Adrenal gland (tissue), 12 donors: ENCODE data around the gene HOXD13. TPM values are rescaled to one million over a fixed set of nuclear protein-coding genes. Genes with fewer than 3 reads are reported as not detected.
A peak's percentile ranks its signal among the peaks of the same experiment; 100 is the strongest.

Experiments
- DNase-seq, 7 donors: peaks; one replicate each; pipeline ENCODE4 v3.0.0-alpha.2; 2019 to 2020
- H3K27ac ChIP-seq, 5 donors: fragments of 200-600 bp; sonication (generic) in 4 of 5; 1 replicate in 3 of 5; 2 replicates in 2 of 5; pipeline versions ENCODE4 v1.5.1 to v1.8.0; 2016 to 2020; ENCODE audit warnings: mild to moderate bottlenecking in 1 of 5
- H3K27me3 ChIP-seq: fragments of 200-600 bp; 2 replicates; pipeline ENCODE4 v1.8.0; 2021
- H3K36me3 ChIP-seq, 2 donors: fragments of 200-600 bp; replicated peaks in 1 of 2; 1 replicate in 1 of 2; 2 replicates in 1 of 2; pipeline versions ENCODE4 v1.5.1 to v1.8.0; 2018 to 2022
- H3K4me1 ChIP-seq, 2 donors: fragments of 200-600 bp; replicated peaks in 1 of 2; 1 replicate in 1 of 2; 2 replicates in 1 of 2; pipeline versions ENCODE4 v1.5.1 to v1.8.0; 2018 to 2021
- H3K4me3 ChIP-seq, 4 donors: fragments of 200-600 bp; sonication (generic) in 3 of 4; one replicate each; pipeline ENCODE4 v1.5.1; 2016 to 2018
- H3K9me3 ChIP-seq, 3 donors: fragments of 200-600 bp; sonication (generic) in 1 of 3; replicated peaks in 1 of 3; 1 replicate in 2 of 3; 2 replicates in 1 of 3; pipeline versions ENCODE4 v1.5.1 to v1.8.0; 2016 to 2021
- CTCF ChIP-seq, 6 experiments: fragments of 450-650 bp in 4 of 6; fragments of 200-600 bp in 2 of 6; sonication (generic) in 1 of 6; IDR thresholded peaks; 1 replicate in 5 of 6; 2 replicates in 1 of 6; pipeline versions ENCODE4 v1.5.1 to v1.8.0; 2016 to 2021; ENCODE audit warnings: antibody characterized with exemption in 6 of 6, mild to moderate bottlenecking in 2 of 6, moderate library complexity in 1 of 6
- POLR2A ChIP-seq, 2 donors: fragments of 450-650 bp; IDR thresholded peaks; one replicate each; pipeline ENCODE4 v1.6.1; 2017; ENCODE audit warnings: antibody characterized with exemption in 2 of 2, mild to moderate bottlenecking in 2 of 2, moderate library complexity in 1 of 2
- WGBS, 4 donors: extraction: QIAGEN DNeasy Blood & Tissue Kit in 2 of 4; methylation state at CpG; one replicate each; pipeline versions ENCODE4 v1.1.5 to v1.1.7; 2013 to 2017; 5-methylcytosine and 5-hydroxymethylcytosine counted together
- intact Hi-C, 2 donors: fragments of 100-400 bp; cut with DNase I; formaldehyde crosslinking; loops; one replicate each; pipeline versions ENCODE4 v1.14.1 to v1.15.0; 2022 to 2023
- polyA plus RNA-seq, 3 donors: library from polyadenylated mRNA; stranded (reverse); fragments of 200-250 nt in 2 of 3; fragments of 350-450 nt in 1 of 3; fragmentation: Illumina TruSeq in 1 of 3; extraction: RNeasy Lipid Tissue Mini Kit (QIAGEN cat#74804) in 1 of 3; gene quantifications; one replicate each; pipeline ENCODE4 v1.2.3, GENCODE V29; 2013 to 2014
- total RNA-seq, 9 donors: library from RNA; depleted of rRNA in 4 of 9; stranded (reverse); fragments of >200 nt in 4 of 9; fragments of 120-200 nt in 1 of 9; fragmentation: NEBNext Ultra II Directional in 1 of 9; extraction: Animal tissue kit (Norgen Biotek cat#: 25700) in 1 of 9; gene quantifications; one replicate each; pipeline versions ENCODE4 v1.1.0 to v1.2.4, GENCODE V29; 2013 to 2023
- donor health status: healthy with polysubstance abuse.
- donor health status: Bipolar disorder and iron deficiency.
- donor health status: DM: yes; HTN: yes; CAD: no.
- donor health status: DM: no; HTN: no; CAD: no.
- donor health status: DM: no; HTN: no; CAD: no.
- donor health status: DM: yes; HTN: yes; CAD: no.

HOXD13 gene
- total and polyA plus RNA-seq, 12 donors = not detected

- WGBS, 4 donors = 73 to 81% (median 74%) methylated on average over 6 of the region's 6 CpGs
- Histone ChIP-seq H3K4me3 (no peak overlapping the region), H3K36me3 (no peaks in the 10 kb centered on the region), H3K27me3 (peaks cover 9% of the 10 kb centered on the region), H3K27ac (no peak overlapping the region), H3K9me3 (no peaks in the 10 kb centered on the region), H3K4me1 (peaks cover 0 to 17% of the 10 kb centered on the region in 2 donors)
- TF ChIP-seq CTCF (IDR thresholded peaks at IDR 0.05) = no peak
- no peak for TF ChIP-seq POLR2A (IDR thresholded peaks at IDR 0.05)
- intact Hi-C loops = loop anchor here (5.0 to 10.0 kb wide), 6 partner anchors 332 to 1027 kb away; no protein-coding TSS in a partner anchor
- DNase-seq = peak in 1 of 7 donors; percentile 14
These were observed 33.2 kb downstream of the HOXD13 start for GRCh38 chr2:176125772-176126054.

GRCh38 chr2:176126929-176127773, 34.6 kb downstream of the HOXD13 start:
- H3K36me3 ChIP-seq = no peaks in the 10 kb centered on the region
- DNase-seq = peak in 6 of 7 donors; percentile 74 to 91 (median 79)
- peak overlapping the region in 1 of 4 donors; percentile 1 for H3K4me3 ChIP-seq
- intact Hi-C loops = loop anchor here (5.0 to 10.0 kb wide), 6 partner anchors 330 to 1025 kb away; no protein-coding TSS in a partner anchor
- no peak overlapping the region for H3K27ac ChIP-seq
- 10 to 14% (median 12%) methylated on average over 13 of the region's 13 CpGs for WGBS, 4 donors
- H3K9me3 ChIP-seq = no peaks in the 10 kb centered on the region
- no peaks in the 10 kb centered on the region for H3K27me3 ChIP-seq
- TF ChIP-seq CTCF (IDR thresholded peaks at IDR 0.05) (peak; percentile 83 to 99 (median 91)), POLR2A (IDR thresholded peaks at IDR 0.05) (no peak)
- H3K4me1 ChIP-seq = peaks cover 4 to 17% of the 10 kb centered on the region in 2 donors

- Histone ChIP-seq H3K9me3 (no peaks in the 10 kb centered on the region), H3K27me3 (no peaks in the 10 kb centered on the region), H3K27ac (peak overlapping the region in 2 of 5 donors; percentile 89 to 97), H3K4me3 (peak overlapping the region in 1 of 4 donors; percentile 2), H3K36me3 (no peaks in the 10 kb centered on the region), H3K4me1 (peaks cover 4 to 16% of the 10 kb centered on the region in 2 donors)
- intact Hi-C loops = loop anchor here (5.0 to 10.0 kb wide), 6 partner anchors 330 to 1025 kb away; no protein-coding TSS in a partner anchor
- WGBS, 4 donors = 51 to 74% (median 63%) methylated on average over 4 of the region's 4 CpGs
- no peak for TF ChIP-seq CTCF (IDR thresholded peaks at IDR 0.05)
- TF ChIP-seq POLR2A (IDR thresholded peaks at IDR 0.05) = no peak
- DNase-seq = no peak
These were observed 35.2 kb downstream of the HOXD13 start for GRCh38 chr2:176127774-176128072.

- peak in 1 of 7 donors; percentile 33 for DNase-seq
- TF ChIP-seq CTCF (IDR thresholded peaks at IDR 0.05) (no peak), POLR2A (IDR thresholded peaks at IDR 0.05) (no peak)
- Histone ChIP-seq H3K27me3 (no peaks in the 10 kb centered on the region), H3K36me3 (peaks cover 0 to 2% of the 10 kb centered on the region in 2 donors), H3K4me3 (peak overlapping the region in 2 of 4 donors; percentile 42 to 78), H3K9me3 (no peaks in the 10 kb centered on the region), H3K27ac (peak overlapping the region in 4 of 5 donors; percentile 86 to 99 (median 93)), H3K4me1 (peaks cover 4 to 22% of the 10 kb centered on the region in 2 donors)
- intact Hi-C loops = loop anchor here (5.0 to 10.0 kb wide), 6 partner anchors 329 to 1024 kb away; no protein-coding TSS in a partner anchor
- WGBS, 4 donors = 33 to 62% (median 47%) methylated on average over 39 to 49 of the region's 49 CpGs
These were observed 35.9 kb downstream of the HOXD13 start for GRCh38 chr2:176128172-176128981.
